Loucy (cell line): Measurements from ENCODE around the gene ARRB1.
"Not testable (repeated sequence)": the region's sequence is repeated elsewhere in the genome, so short reads cannot be mapped to it uniquely, and the experiment has no call there.

Source experiments
- H2AFZ ChIP-seq: fragments of 200-600 bp; sonication (generic); 2 replicates; pipeline ENCODE4 v1.6.0; 2016; ENCODE audit warnings: antibody characterized with exemption, mild to moderate bottlenecking, low read length, moderate library complexity
- H3F3A ChIP-seq: fragments of 200-600 bp; 2 replicates; pipeline ENCODE4 v1.6.0; 2016; ENCODE audit warnings: antibody characterized with exemption, low read depth, mild to moderate bottlenecking
- H3K27me3 ChIP-seq: fragments of 200-600 bp; sonication (generic); 2 replicates; pipeline ENCODE4 v1.6.1; 2014; ENCODE audit warnings: low read length, mild to moderate bottlenecking; ENCODE audit not compliant: insufficient read depth, poor library complexity, severe bottlenecking
- H3K36me3 ChIP-seq: fragments of 200-600 bp; sonication (generic); 2 replicates; pipeline ENCODE4 v1.6.1; 2016; ENCODE audit warnings: low read length; ENCODE audit not compliant: insufficient read depth
- H3K4me1 ChIP-seq: fragments of 200-600 bp; sonication (generic); 2 replicates; pipeline ENCODE4 v1.5.1; 2014; ENCODE audit warnings: low read length, mild to moderate bottlenecking; ENCODE audit not compliant: insufficient read depth, poor library complexity, severe bottlenecking
- H3K4me2 ChIP-seq: fragments of 200-600 bp; sonication (generic); 2 replicates; pipeline ENCODE4 v1.6.0; 2014; ENCODE audit warnings: antibody characterized with exemption, low read length, low read depth, mild to moderate bottlenecking; ENCODE audit not compliant: poor library complexity, severe bottlenecking
- H3K4me3 ChIP-seq: fragments of 200-600 bp; sonication (generic); 2 replicates; pipeline ENCODE4 v1.5.1; 2014; ENCODE audit warnings: low read length, mild to moderate bottlenecking, mixed read lengths; ENCODE audit not compliant: poor library complexity, severe bottlenecking
- H3K79me2 ChIP-seq: fragments of 200-600 bp; sonication (generic); 2 replicates; pipeline ENCODE4 v1.6.1; 2014; ENCODE audit warnings: low read length; ENCODE audit not compliant: insufficient read depth
- H3K9ac ChIP-seq: fragments of 200-600 bp; sonication (generic); 2 replicates; pipeline ENCODE4 v1.6.0; 2014; ENCODE audit warnings: mild to moderate bottlenecking, low read depth, low read length, moderate library complexity; ENCODE audit not compliant: poor library complexity, severe bottlenecking
- H3K9me2 ChIP-seq: fragments of 200-600 bp; sonication (generic); replicated peaks from 2 replicates; pipeline ENCODE4 v1.6.1; 2016; ENCODE audit warnings: low read depth, low read length, mixed read lengths
- H3K9me3 ChIP-seq: fragments of 200-600 bp; sonication (generic); 2 replicates; pipeline ENCODE4 v1.6.1; 2014; ENCODE audit warnings: mild to moderate bottlenecking, antibody characterized with exemption, low read length, low read depth; ENCODE audit not compliant: insufficient read depth
- H4K20me1 ChIP-seq: fragments of 200-600 bp; sonication (generic); 2 replicates; pipeline ENCODE4 v1.6.0; 2014; ENCODE audit warnings: antibody characterized with exemption, low read length, mild to moderate bottlenecking; ENCODE audit not compliant: insufficient read depth, poor library complexity, severe bottlenecking
- EZH2phosphoT487 ChIP-seq: fragments of 200-600 bp; IDR thresholded peaks from 2 replicates; pipeline ENCODE4 v1.6.1; 2018; ENCODE audit warnings: antibody characterized with exemption, mild to moderate bottlenecking, moderate library complexity, borderline replicate concordance
- TF ChIP-seq, protein P1 (sequence below): fragments of 200-600 bp; sonication (generic); conservative IDR thresholded peaks from 2 replicates; pipeline ENCODE4 v1.5.1; 2014; ENCODE audit warnings: mild to moderate bottlenecking, antibody characterized with exemption, low read length

Gene ARRB1

GRCh38 chr11:75365711-75366181 lies 14.3 kb upstream of the ARRB1 start:
- no peak for TF ChIP-seq EZH2phosphoT487
- TF ChIP-seq, protein P1, sequence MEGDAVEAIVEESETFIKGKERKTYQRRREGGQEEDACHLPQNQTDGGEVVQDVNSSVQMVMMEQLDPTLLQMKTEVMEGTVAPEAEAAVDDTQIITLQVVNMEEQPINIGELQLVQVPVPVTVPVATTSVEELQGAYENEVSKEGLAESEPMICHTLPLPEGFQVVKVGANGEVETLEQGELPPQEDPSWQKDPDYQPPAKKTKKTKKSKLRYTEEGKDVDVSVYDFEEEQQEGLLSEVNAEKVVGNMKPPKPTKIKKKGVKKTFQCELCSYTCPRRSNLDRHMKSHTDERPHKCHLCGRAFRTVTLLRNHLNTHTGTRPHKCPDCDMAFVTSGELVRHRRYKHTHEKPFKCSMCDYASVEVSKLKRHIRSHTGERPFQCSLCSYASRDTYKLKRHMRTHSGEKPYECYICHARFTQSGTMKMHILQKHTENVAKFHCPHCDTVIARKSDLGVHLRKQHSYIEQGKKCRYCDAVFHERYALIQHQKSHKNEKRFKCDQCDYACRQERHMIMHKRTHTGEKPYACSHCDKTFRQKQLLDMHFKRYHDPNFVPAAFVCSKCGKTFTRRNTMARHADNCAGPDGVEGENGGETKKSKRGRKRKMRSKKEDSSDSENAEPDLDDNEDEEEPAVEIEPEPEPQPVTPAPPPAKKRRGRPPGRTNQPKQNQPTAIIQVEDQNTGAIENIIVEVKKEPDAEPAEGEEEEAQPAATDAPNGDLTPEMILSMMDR = no peak

DNA sequence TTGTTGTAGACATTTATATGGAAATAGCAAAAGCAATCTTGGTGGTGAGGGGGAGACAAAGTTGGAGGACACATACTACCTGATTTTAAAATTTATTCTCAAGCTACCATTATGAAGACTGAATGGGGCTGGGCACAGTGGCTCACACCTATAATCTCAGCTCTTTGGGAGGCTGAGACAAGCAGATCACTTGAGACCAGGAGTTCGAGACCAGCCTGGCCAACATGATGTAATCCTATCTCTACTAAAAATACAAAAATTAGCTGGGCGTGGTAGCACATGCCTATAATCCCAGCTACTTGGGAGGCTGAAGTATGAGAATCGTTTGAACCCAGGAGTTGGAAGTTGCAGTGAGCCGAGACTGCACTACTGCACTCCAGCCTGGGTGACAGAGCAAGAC lies 10.8 kb upstream of the ARRB1 start:
- H3K9me3 ChIP-seq, H3K9ac ChIP-seq, H3K4me3 ChIP-seq, H3K9me2 ChIP-seq, H4K20me1 ChIP-seq, H3K79me2 ChIP-seq, H3K36me3 ChIP-seq, H3F3A ChIP-seq, H3K4me2 ChIP-seq, H2AFZ ChIP-seq, H3K27me3 ChIP-seq, H3K4me1 ChIP-seq: not testable (repeated sequence)

More at GRCh38 chr11:75365711-75366181, 14.3 kb upstream of the ARRB1 start:
- Histone ChIP-seq H3F3A (peaks cover 17% of the 10 kb centered on the region), H3K4me2 (no peak overlapping the region), H2AFZ (no peak overlapping the region), H4K20me1 (no peaks in the 10 kb centered on the region), H3K4me1 (peaks cover 39% of the 10 kb centered on the region), H3K27me3 (no peaks in the 10 kb centered on the region), H3K36me3 (no peaks in the 10 kb centered on the region), H3K9me2 (no peaks in the 10 kb centered on the region), H3K4me3 (no peak overlapping the region), H3K9me3 (no peaks in the 10 kb centered on the region), H3K79me2 (no peaks in the 10 kb centered on the region), H3K9ac (no peak overlapping the region)

- H3K9ac ChIP-seq = no peak overlapping the region
- H3K4me2 ChIP-seq = no peak overlapping the region
- H3K79me2 ChIP-seq = peaks cover 14% of the 10 kb centered on the region; the same call in 1 of the 2 replicates
- H3K36me3 ChIP-seq = no peaks in the 10 kb centered on the region
- no peaks in the 10 kb centered on the region for H3F3A ChIP-seq
- no peaks in the 10 kb centered on the region for H3K27me3 ChIP-seq
- H3K9me3 ChIP-seq = no peaks in the 10 kb centered on the region
- H3K9me2 ChIP-seq = no peaks in the 10 kb centered on the region
- no peak overlapping the region for H2AFZ ChIP-seq
- no peak for TF ChIP-seq EZH2phosphoT487
- TF ChIP-seq, protein P1 = no peak
- peaks cover 15% of the 10 kb centered on the region for H3K4me1 ChIP-seq
- H4K20me1 ChIP-seq = no peaks in the 10 kb centered on the region
- H3K4me3 ChIP-seq = no peak overlapping the region
Observed at GRCh38 chr11:75356613-75357012, 5.2 kb upstream of the ARRB1 start.

DNA sequence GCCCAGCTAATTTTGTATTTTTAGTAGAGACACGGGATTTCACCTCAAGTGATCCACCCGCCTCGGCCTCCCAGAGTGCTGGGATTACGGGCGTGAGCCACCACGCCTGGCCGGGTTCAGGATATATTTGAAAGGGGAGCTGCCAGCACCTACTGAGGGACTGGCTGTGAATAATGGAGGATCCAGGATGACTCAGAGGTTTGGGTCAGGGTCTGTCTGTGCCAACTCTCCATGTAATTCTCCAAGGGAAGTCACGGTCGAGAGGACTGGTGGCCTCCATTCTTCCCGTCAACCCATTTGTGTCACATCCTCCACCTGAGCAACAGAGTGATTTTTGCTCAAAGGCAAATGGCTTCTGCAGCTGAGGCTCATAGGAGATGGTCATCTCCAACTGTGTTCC lies 3.6 kb upstream of the ARRB1 start:
- Histone ChIP-seq H3K4me2 (no peak overlapping the region), H3K4me1 (peaks cover 20% of the 10 kb centered on the region), H3K9me2 (no peaks in the 10 kb centered on the region), H2AFZ (no peak overlapping the region), H3K36me3 (no peaks in the 10 kb centered on the region), H3K27me3 (no peaks in the 10 kb centered on the region), H3F3A (no peaks in the 10 kb centered on the region), H3K79me2 (peaks cover 29% of the 10 kb centered on the region), H4K20me1 (peaks cover 5% of the 10 kb centered on the region), H3K9me3 (no peaks in the 10 kb centered on the region), H3K9ac (no peak overlapping the region), H3K4me3 (no peak overlapping the region)
- TF ChIP-seq EZH2phosphoT487 = no peak
